GM12872 (cell line): ENCODE data around the gene ST3GAL5.

ENCODE experiments used
- TF ChIP-seq, protein P1 (sequence below): IDR thresholded peaks from 3 replicates; pipeline ENCODE4 v1.5.1; 2011; ENCODE audit warnings: low read depth, mild to moderate bottlenecking, low read length, moderate library complexity; ENCODE audit not compliant: insufficient read depth

The ST3GAL5 gene

DNA sequence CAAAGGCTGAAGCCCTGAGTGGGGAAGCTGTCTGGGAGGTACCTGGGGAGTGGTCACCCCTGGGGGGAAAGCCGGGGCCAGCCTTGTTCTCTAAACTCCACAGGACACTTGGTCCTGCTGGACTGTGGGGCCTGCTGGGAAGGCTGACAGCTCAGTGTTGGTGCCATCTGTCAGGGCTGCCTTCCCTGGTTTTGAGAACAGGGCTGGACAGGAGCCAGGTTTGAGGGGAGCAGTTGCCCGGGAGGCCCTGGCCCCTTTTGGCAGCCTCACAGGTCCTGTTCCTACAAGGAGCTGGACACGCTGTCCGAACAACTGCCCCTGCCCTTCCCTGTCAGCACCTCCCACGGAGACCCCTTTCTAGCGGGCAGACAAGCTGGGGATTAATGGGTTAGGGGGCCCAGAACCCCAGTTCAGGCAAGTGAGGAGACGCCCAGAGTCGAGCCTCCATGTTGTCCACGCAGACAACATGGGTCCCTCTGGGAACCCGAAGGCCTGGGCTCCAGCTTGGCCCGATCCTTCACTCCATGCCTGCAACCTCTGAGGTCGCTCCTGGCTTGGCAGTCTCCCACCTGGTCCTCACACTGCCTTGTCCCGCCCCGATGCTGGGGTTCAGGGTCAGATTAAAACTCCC is 94.2 kb downstream of the ST3GAL5 start:
- TF ChIP-seq, protein P1, sequence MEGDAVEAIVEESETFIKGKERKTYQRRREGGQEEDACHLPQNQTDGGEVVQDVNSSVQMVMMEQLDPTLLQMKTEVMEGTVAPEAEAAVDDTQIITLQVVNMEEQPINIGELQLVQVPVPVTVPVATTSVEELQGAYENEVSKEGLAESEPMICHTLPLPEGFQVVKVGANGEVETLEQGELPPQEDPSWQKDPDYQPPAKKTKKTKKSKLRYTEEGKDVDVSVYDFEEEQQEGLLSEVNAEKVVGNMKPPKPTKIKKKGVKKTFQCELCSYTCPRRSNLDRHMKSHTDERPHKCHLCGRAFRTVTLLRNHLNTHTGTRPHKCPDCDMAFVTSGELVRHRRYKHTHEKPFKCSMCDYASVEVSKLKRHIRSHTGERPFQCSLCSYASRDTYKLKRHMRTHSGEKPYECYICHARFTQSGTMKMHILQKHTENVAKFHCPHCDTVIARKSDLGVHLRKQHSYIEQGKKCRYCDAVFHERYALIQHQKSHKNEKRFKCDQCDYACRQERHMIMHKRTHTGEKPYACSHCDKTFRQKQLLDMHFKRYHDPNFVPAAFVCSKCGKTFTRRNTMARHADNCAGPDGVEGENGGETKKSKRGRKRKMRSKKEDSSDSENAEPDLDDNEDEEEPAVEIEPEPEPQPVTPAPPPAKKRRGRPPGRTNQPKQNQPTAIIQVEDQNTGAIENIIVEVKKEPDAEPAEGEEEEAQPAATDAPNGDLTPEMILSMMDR, result no peak

DNA sequence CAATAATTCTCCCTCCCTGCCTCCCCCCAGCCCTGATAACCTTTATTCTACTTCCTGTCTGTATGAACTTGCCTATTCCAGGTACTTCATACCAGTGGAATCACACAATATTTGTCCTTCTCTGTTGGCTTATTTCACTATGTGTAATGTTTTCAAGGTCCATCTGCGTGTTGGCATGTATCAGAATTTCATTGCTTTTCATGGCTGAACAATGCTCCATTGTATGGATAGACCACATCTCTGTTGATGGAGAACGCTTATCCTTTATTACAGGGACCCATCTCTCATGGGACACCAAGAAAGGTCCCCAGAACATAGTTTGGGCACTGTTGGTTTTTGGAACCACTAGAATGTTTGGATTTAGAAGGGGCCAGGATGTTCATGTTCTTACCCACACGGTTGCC is 94.8 kb downstream of the ST3GAL5 start:
- TF ChIP-seq, protein P1, result no peak

DNA sequence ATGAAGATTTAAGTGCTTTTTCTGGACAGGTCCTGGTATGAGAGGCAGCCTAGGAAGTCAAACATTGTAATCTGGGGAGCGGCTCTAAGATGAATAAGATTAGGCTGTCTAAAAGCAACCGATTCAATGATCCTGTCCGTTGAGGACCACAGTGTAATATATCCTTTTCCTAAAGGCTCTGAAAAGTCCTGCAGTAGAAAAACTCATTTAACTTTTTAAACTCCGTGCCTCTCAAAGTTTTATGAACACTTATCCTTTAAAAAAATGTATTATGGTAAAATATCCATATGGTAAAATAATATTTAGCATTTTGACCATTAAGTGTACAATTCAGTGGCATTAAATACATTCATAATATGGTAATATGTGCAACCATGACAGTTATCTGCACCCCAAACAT is 95.2 kb downstream of the ST3GAL5 start:
- TF ChIP-seq, protein P1, result no peak

DNA sequence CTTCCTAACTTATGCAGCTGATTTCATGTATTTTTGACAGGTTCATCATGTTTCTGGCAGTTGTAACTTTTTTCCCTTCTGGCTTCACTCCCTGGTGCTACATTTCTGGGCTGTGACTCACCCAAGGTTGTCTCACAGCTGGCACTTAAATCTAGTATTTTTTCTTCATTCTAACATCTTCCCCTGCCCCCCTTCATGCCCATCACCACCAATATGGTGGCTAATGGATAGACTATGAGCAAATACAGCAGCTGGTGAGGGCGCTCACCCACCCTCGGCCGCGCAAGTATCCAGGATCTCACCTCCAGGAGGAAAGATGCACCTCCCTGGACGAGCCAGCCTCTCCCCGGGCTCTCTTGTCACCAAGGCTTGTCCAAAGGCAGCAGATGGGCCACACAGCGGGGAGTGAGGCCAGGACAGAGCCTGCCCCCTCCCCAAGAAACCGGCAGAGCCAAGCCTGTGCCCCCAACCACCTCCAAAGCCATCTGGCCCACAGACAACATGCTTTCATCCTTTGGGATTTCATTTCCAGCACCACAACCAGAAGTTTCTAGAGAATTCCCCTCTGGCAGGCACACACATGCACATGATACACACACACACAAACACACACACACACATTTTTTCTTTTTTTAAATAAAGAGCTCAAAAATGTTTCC is 95.9 kb downstream of the ST3GAL5 start:
- TF ChIP-seq, protein P1, result no peak

DNA sequence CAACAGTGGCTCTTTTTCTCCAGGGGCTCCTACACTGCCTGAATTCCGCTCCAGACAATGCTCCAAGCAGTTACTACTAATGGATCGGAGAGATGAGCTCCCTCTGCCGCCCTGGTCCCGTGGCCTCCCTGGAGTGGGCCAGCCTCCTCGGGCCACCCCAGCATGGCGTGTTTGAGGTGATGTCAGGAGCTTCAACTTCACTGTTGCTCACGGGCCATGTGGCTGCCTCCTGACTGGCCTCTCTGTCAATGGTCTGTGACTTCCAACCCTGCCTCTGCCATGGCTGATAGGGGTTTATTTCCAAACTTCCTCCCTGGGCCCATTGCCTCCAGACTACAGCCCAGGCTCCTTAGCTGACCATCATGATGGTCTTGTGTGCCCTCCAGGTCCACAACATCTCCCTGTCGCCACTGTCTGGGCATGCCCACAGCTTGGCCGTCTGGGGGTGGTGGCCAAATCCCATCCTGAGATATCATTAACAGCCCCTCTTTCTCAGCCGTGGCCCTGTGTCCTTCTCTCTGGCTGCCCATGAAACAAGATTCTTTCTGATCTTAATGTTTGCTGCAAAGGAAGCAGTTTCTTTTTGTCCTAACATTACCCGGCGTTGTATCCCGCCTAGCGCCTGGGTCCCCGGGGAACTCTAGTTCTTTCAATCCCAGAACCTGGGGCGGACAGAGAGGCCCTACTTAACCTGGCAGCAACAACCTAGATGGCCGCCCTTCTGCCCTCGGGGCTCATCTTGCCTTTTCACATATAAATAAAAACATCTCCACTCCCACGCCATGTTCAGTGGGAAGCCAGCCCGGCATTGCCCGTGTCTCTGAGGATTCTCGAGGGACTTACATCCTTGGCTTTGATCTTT is 96.9 kb downstream of the ST3GAL5 start:
- TF ChIP-seq, protein P1, result no peak

DNA sequence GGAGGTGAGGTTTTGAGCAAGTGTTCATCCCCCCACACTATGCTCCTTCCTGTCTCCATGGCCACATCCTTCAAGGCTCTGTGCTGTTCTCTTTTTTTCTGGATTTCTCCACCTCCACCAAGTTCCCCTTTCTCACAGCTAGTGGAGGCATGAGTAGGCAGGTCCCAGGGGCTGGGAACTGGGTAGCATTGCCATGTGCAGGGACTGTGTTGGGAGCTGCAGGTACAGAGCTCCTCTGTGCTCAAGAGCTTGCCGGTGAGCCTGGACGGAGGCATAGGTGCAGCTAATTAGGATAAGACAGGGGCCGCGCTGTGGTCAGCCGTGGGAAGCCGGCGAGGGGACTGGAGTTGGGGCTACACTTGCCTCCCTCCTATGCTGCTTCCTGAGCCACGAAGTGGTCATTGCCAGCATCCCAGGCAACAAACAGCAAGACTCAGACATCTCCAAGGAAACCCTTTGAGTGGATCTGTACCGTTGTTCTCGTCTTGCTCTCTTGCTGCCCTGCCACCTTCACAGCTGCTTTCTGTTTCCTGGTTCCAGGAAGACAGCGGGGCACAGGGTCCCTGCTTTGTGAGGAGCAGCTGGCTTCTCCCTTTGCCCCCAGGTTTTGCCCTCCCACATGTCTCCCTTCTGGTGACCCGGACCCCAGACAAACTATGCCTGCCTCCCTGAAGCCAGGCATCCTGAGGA is 98.1 kb downstream of the ST3GAL5 start:
- TF ChIP-seq, protein P1, result no peak

DNA sequence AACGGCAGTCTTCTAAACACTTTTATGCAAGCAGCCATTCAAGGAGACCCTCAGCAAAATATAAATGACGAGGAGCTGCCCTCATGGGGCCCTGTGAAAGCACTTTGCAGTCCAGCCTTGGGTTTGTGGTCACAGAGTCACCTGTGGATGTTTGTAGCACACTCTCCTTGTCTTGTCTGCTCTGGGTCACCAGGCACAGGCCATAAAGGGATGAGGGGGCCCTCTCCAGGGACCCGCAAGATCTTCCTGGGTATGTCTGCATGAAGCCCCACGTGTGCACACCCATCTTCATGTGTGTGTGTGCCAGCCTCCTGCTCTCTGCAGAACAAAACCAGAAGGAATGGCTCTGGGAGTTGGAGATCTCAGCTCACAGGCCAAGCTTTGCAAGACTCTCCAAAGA is 98.8 kb downstream of the ST3GAL5 start:
- TF ChIP-seq, protein P1, result no peak
